PC-9 (cell line): ENCODE data around the gene RIMS1.

Source experiments
- EZH2 ChIP-seq: fragments of 200-600 bp; sonication (generic); IDR thresholded peaks from 2 replicates; pipeline ENCODE4 v1.8.0; 2017; ENCODE audit warnings: antibody characterized with exemption, low read depth
- TF ChIP-seq, protein P1 (sequence below): fragments of 200-600 bp; sonication (generic); conservative IDR thresholded peaks from 2 replicates; pipeline ENCODE4 v1.6.1; 2017; ENCODE audit warnings: mixed run types, antibody characterized with exemption, mild to moderate bottlenecking, moderate library complexity

GRCh38 chr6:72348926-72349325 lies 462.6 kb downstream of the RIMS1 start:
- TF ChIP-seq, protein P1, sequence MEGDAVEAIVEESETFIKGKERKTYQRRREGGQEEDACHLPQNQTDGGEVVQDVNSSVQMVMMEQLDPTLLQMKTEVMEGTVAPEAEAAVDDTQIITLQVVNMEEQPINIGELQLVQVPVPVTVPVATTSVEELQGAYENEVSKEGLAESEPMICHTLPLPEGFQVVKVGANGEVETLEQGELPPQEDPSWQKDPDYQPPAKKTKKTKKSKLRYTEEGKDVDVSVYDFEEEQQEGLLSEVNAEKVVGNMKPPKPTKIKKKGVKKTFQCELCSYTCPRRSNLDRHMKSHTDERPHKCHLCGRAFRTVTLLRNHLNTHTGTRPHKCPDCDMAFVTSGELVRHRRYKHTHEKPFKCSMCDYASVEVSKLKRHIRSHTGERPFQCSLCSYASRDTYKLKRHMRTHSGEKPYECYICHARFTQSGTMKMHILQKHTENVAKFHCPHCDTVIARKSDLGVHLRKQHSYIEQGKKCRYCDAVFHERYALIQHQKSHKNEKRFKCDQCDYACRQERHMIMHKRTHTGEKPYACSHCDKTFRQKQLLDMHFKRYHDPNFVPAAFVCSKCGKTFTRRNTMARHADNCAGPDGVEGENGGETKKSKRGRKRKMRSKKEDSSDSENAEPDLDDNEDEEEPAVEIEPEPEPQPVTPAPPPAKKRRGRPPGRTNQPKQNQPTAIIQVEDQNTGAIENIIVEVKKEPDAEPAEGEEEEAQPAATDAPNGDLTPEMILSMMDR: no peak
- TF ChIP-seq EZH2: no peak
